GM12878 (cell line): ENCODE measurements around the gene TSR3. TPM values are rescaled to one million over a fixed set of nuclear protein-coding genes. Genes with fewer than 3 reads are reported as not detected.

Source experiments
- ATAC-seq: fragments of 200-7000 bp; cut with Tn5 transposase; 3 replicates; pipeline ENCODE4 v1.9.1; 2020; ENCODE audit warnings: mild to moderate bottlenecking, moderate library complexity
- BruUV-seq: library from RNA; stranded (reverse); fragments of 400-500 nt; replicated peaks from 2 replicates; lab custom pipeline; 2021; lab: Mats Ljungman, UMichigan
- CTCF ChIA-PET: fragments of 300-600 bp; sonication (Branson Sonifier 250); formaldehyde crosslinking; extraction: SDS; loops from one replicate; lab custom pipeline; 2021; ENCODE audit warnings: inconsistent platforms; lab: Yijun Ruan, JAX
- POLR2A ChIA-PET: fragments of 350-600 bp; formaldehyde crosslinking; extraction: SDS; loops from one replicate; lab custom pipeline; 2021; ENCODE audit warnings: inconsistent platforms; lab: Charles Lee
- RAD21 ChIA-PET: fragments of 300-600 bp; sonication (Branson Sonifier 250); formaldehyde crosslinking; loops from one replicate; lab custom pipeline; 2023; ENCODE audit warnings: antibody characterized with exemption; ENCODE audit not compliant: unreplicated experiment; lab: Charles Lee
- SMC1A ChIA-PET: fragments of 300-600 bp; sonication (Branson Sonifier 250); formaldehyde crosslinking; loops from one replicate; lab custom pipeline; 2023; ENCODE audit not compliant: unreplicated experiment, uncharacterized antibody; lab: Charles Lee
- DNase-seq: peaks from one replicate; pipeline ENCODE4 v3.0.0-alpha.2; 2011; ENCODE audit warnings: low read depth, low spot score
- FAIRE-seq: peaks from 3 replicates; lab custom pipeline; 2011; peaks lifted over from hg19 to GRCh38; lab: Jason Lieb, UNC
- H2AFZ ChIP-seq: 2 replicates; pipeline ENCODE4 v1.6.0; 2011; ENCODE audit warnings: low read depth, low read length, control low read depth; ENCODE audit not compliant: control insufficient read depth
- H3K27ac ChIP-seq: 2 replicates; pipeline ENCODE4 v1.5.1; 2011; ENCODE audit warnings: control low read depth; ENCODE audit not compliant: control insufficient read depth, insufficient read depth
- H3K27me3 ChIP-seq, 2 experiments: replicated peaks in 1 of 2; 2 replicates each; pipeline versions ENCODE4 v1.6.0 to v1.6.1; 2011; ENCODE audit warnings: low read length in 1 of 2; ENCODE audit not compliant: control insufficient read depth in 2 of 2, insufficient read depth in 2 of 2
- H3K36me3 ChIP-seq, 2 experiments: 2 replicates each; pipeline ENCODE4 v1.5.1; 2011; ENCODE audit warnings: low read length in 1 of 2; ENCODE audit not compliant: control insufficient read depth in 2 of 2, insufficient read depth in 2 of 2
- H3K4me1 ChIP-seq: 2 replicates; pipeline ENCODE4 v1.6.1; 2011; ENCODE audit warnings: mild to moderate bottlenecking, low read length, moderate library complexity, mixed read lengths; ENCODE audit not compliant: control insufficient read depth, insufficient read depth
- H3K4me2 ChIP-seq: 2 replicates; pipeline ENCODE4 v1.6.0; 2011; ENCODE audit warnings: control low read depth; ENCODE audit not compliant: control insufficient read depth, insufficient read depth
- H3K4me3 ChIP-seq: fragments of 200-600 bp; sonication (generic); 2 replicates; pipeline ENCODE4 v1.5.1; 2016
- H3K79me2 ChIP-seq: 2 replicates; pipeline ENCODE4 v1.6.0; 2011; ENCODE audit warnings: low read length; ENCODE audit not compliant: control insufficient read depth, insufficient read depth
- H3K9ac ChIP-seq: 2 replicates; pipeline ENCODE4 v1.8.0; 2011; ENCODE audit warnings: low read length, control low read depth, mixed read lengths; ENCODE audit not compliant: control insufficient read depth, insufficient read depth
- H3K9me3 ChIP-seq: replicated peaks from 3 replicates; pipeline ENCODE4 v1.5.1; 2011; ENCODE audit warnings: mild to moderate bottlenecking, low read length; ENCODE audit not compliant: control insufficient read depth, insufficient read depth
- H4K20me1 ChIP-seq: 2 replicates; pipeline ENCODE4 v1.6.0; 2011; ENCODE audit not compliant: control insufficient read depth, insufficient read depth
- BMI1 ChIP-seq: fragments of 450-650 bp; IDR thresholded peaks from 2 replicates; pipeline ENCODE4 v1.6.1; 2016; ENCODE audit warnings: mild to moderate bottlenecking, moderate library complexity, borderline replicate concordance
- CREB1 ChIP-seq: IDR thresholded peaks from 2 replicates; pipeline ENCODE4 v1.6.1; 2012; ENCODE audit warnings: low read depth, mild to moderate bottlenecking, inconsistent platforms
- E4F1 ChIP-seq: fragments of 450-650 bp; IDR thresholded peaks from 2 replicates; pipeline ENCODE4 v1.6.1; 2018; ENCODE audit warnings: borderline replicate concordance, mild to moderate bottlenecking; ENCODE audit not compliant: partially characterized antibody
- HCFC1 ChIP-seq: fragments of 150-350 bp; IDR thresholded peaks from 2 replicates; pipeline ENCODE4 v1.6.1; 2014; ENCODE audit warnings: low read length
- KDM1A ChIP-seq: fragments of 200-600 bp; sonication (generic); IDR thresholded peaks from 2 replicates; pipeline ENCODE4 v1.6.1; 2016; ENCODE audit warnings: borderline replicate concordance
- KLF5 ChIP-seq: fragments of 450-650 bp; IDR thresholded peaks from 2 replicates; pipeline ENCODE4 v1.6.1; 2014; ENCODE audit warnings: mild to moderate bottlenecking; ENCODE audit not compliant: partially characterized antibody
- RCOR1 ChIP-seq: conservative IDR thresholded peaks from 2 replicates; pipeline ENCODE4 v1.6.1; 2012; ENCODE audit warnings: low read depth, low read length, improper control_type of control experiment
- RELA ChIP-seq: fragments of 450-650 bp; IDR thresholded peaks from 2 replicates; pipeline ENCODE4 v1.8.0; 2014; ENCODE audit warnings: borderline replicate concordance; ENCODE audit not compliant: partially characterized antibody
- SMAD5 ChIP-seq: IDR thresholded peaks from 2 replicates; pipeline ENCODE4 v1.6.1; 2016; ENCODE audit warnings: antibody characterized with exemption, low read depth
- SUPT20H ChIP-seq: IDR thresholded peaks from 2 replicates; pipeline ENCODE4 v1.6.1; 2011; ENCODE audit warnings: low read depth, mild to moderate bottlenecking, low read length, moderate library complexity, borderline replicate concordance; ENCODE audit not compliant: control insufficient read depth
- ZNF207 ChIP-seq: fragments of 450-650 bp; IDR thresholded peaks from 2 replicates; pipeline ENCODE4 v1.6.1; 2014; ENCODE audit warnings: antibody characterized with exemption, mild to moderate bottlenecking, borderline replicate concordance
- ZNF687 ChIP-seq: fragments of 450-650 bp; IDR thresholded peaks from 2 replicates; pipeline ENCODE4 v1.6.1; 2017; ENCODE audit warnings: mild to moderate bottlenecking, moderate library complexity
- WGBS: methylation state at CpG from one replicate; pipeline ENCODE4 v1.1.6; 2016; ENCODE audit warnings: low lambda C conversion rate; ENCODE audit not compliant: insufficient replicate concordance, insufficient coverage; ENCODE audit errors: missing lambda C conversion rate; 5-methylcytosine and 5-hydroxymethylcytosine counted together
- in situ Hi-C: fragments of 300-500 bp; cut with MboI; formaldehyde crosslinking; loops from 9 replicates; pipeline ENCODE4 v1.14.3; 2018; ENCODE audit warnings: mixed read lengths
- intact Hi-C: fragments of 100-400 bp; cut with micrococcal nuclease; formaldehyde crosslinking; loops from one replicate; pipeline ENCODE4 v1.14.2; 2022; ENCODE audit not compliant: unreplicated experiment
- polyA plus RNA-seq, 11 experiments: library from polyadenylated mRNA; depleted of rRNA in 4 of 11; unstranded in 6 of 11; stranded (reverse) in 5 of 11; fragments of >200 nt; fragmentation: Nextera tagmentation in 4 of 11; fragmentation: Illumina TruSeq in 1 of 11; extraction: Ambion mirVana in 4 of 11; extraction: Trizol in 1 of 11; gene quantifications; 1 replicate in 1 of 11; 2 replicates in 10 of 11; pipeline versions ENCODE4 v1.2.1 to v1.2.3, GENCODE V29; 2011 to 2016; ENCODE audit warnings: inconsistent platforms in 2 of 11, missing spikeins in 2 of 11, low read depth in 1 of 11
- total RNA-seq, 4 experiments: library from RNA; depleted of rRNA in 3 of 4; stranded (reverse); fragments of >200 nt in 3 of 4; fragmentation: Illumina TruSeq in 1 of 4; extraction: Trizol in 1 of 4; gene quantifications; 2 replicates each; pipeline versions ENCODE4 v1.2.1 to v1.2.3, GENCODE V29; 2013 to 2021

The TSR3 gene
- total and polyA plus RNA-seq, 10 of the 15 experiments (the other 5 are each of a cell fraction or from before 2014, with no cell fraction given) = 3.4 to 108 (median 46.9) TPM

- POLR2A ChIA-PET = no interaction called here
- Histone ChIP-seq H3K36me3 (peaks cover 2 to 10% of the 10 kb centered on the region in 2 experiments; a peak in 3 of 4 replicates), H3K4me1 (no peaks in the 10 kb centered on the region), H3K4me3 (no peak overlapping the region), H3K9me3 (no peaks in the 10 kb centered on the region), H3K79me2 (no peaks in the 10 kb centered on the region), H2AFZ (no peak overlapping the region), H3K4me2 (no peak overlapping the region), H3K27ac (no peak overlapping the region)
- no peak for ATAC-seq
- intact Hi-C loops (no loop called here), in situ Hi-C loops (no loop called here)
- CTCF ChIA-PET = no interaction called here
- BruUV-seq = no TSS peak
- RAD21 ChIA-PET = no interaction called here
- FAIRE-seq = no peak
- DNase-seq = no peak
- TF ChIP-seq SMAD5 (no peak), KLF5 (no peak), ZNF687 (no peak), CREB1 (no peak), RCOR1 (no peak), ZNF207 (no peak), SUPT20H (no peak), RELA (no peak), BMI1 (no peak), E4F1 (no peak), KDM1A (no peak), HCFC1 (no peak)
- TF ChIP-seq, all 136 proteins: peak for 0
- H4K20me1 ChIP-seq = no peaks in the 10 kb centered on the region
- no peaks in the 10 kb centered on the region for H3K27me3 ChIP-seq
- SMC1A ChIA-PET = no interaction called here
- 95% methylated on average over 32 of the region's 33 CpGs for WGBS
- H3K9ac ChIP-seq = no peak overlapping the region
These were observed 19.6 kb upstream of the TSR3 start for GRCh38 chr16:1371054-1371978.
